Measurements from ENCODE around the gene MAP3K13.

Gene MAP3K13

GRCh38 chr3:185362850-185363661 is at the start of gene MAP3K13:
TSS of gene MAP3K13 (plus strand) at chr3:185363136. CDS start at chr3:185428582, 65,446 bp downstream.
- ATAC-seq, result peak; percentile 95
- peak within 1 kb of the TSS; percentile 40 for H3K27ac Mint-ChIP-seq

GRCh38 chr3:185313693-185314246 is 49.2 kb upstream of the MAP3K13 start:
- no peaks in the 10 kb centered on the region for H3K36me3 Mint-ChIP-seq
- no peak overlapping the region for H3K4me3 Mint-ChIP-seq
- H3K27ac Mint-ChIP-seq, result no peak overlapping the region
- no peaks in the 10 kb centered on the region for H3K4me1 Mint-ChIP-seq
- ATAC-seq (no peak), DNase-seq (ENCODE audit: low spot score in 2 of 2) (no peak)
- H3K9me3 Mint-ChIP-seq, result no peaks in the 10 kb centered on the region

More at GRCh38 chr3:185362850-185363661, at the start of gene MAP3K13:
- peaks cover 18% of the 10 kb centered on the region for H3K4me1 Mint-ChIP-seq
- no peaks in the 10 kb centered on the region for H3K9me3 Mint-ChIP-seq
- peak within 1 kb of the TSS; percentile 74 for H3K4me3 Mint-ChIP-seq
- H3K36me3 Mint-ChIP-seq, result no peaks in the 10 kb centered on the region
- peak in 1 of 2 donors; percentile 2 for DNase-seq (ENCODE audit: low spot score in 2 of 2)

- Mint-ChIP-seq H3K4me3 (no peak overlapping the region), H3K27ac (no peak overlapping the region), H3K9me3 (no peaks in the 10 kb centered on the region), H3K36me3 (no peaks in the 10 kb centered on the region), H3K4me1 (no peaks in the 10 kb centered on the region)
- DNase-seq (ENCODE audit: low spot score in 2 of 2), result no peak
- ATAC-seq, result no peak
These were observed 46.1 kb upstream of the MAP3K13 start for GRCh38 chr3:185316740-185317412.

GRCh38 chr3:185317674-185318073 is 45.3 kb upstream of the MAP3K13 start:
- H3K4me3 Mint-ChIP-seq, result no peak overlapping the region
- ATAC-seq (no peak), DNase-seq (ENCODE audit: low spot score in 2 of 2) (no peak)
- H3K27ac Mint-ChIP-seq, result no peak overlapping the region
- no peaks in the 10 kb centered on the region for H3K9me3 Mint-ChIP-seq
- H3K36me3 Mint-ChIP-seq, result no peaks in the 10 kb centered on the region
- H3K4me1 Mint-ChIP-seq, result no peaks in the 10 kb centered on the region

- Mint-ChIP-seq H3K27ac (no peak overlapping the region), H3K36me3 (no peaks in the 10 kb centered on the region), H3K4me1 (no peaks in the 10 kb centered on the region), H3K9me3 (no peaks in the 10 kb centered on the region), H3K4me3 (no peak overlapping the region)
- no peak for DNase-seq (ENCODE audit: low spot score in 2 of 2)
- ATAC-seq, result no peak
These were observed 44.8 kb upstream of the MAP3K13 start for GRCh38 chr3:185318141-185318540.

- H3K27ac Mint-ChIP-seq, result no peak overlapping the region
- no peaks in the 10 kb centered on the region for H3K9me3 Mint-ChIP-seq
- H3K4me3 Mint-ChIP-seq, result no peak overlapping the region
- no peak for DNase-seq (ENCODE audit: low spot score in 2 of 2)
- no peaks in the 10 kb centered on the region for H3K36me3 Mint-ChIP-seq
- no peak for ATAC-seq
- no peaks in the 10 kb centered on the region for H3K4me1 Mint-ChIP-seq
These were observed 43.1 kb upstream of the MAP3K13 start for GRCh38 chr3:185319801-185320200.

- no peaks in the 10 kb centered on the region for H3K9me3 Mint-ChIP-seq
- DNase-seq (ENCODE audit: low spot score in 2 of 2) (no peak), ATAC-seq (no peak)
- H3K27ac Mint-ChIP-seq, result no peak overlapping the region
- H3K4me3 Mint-ChIP-seq, result no peak overlapping the region
- H3K36me3 Mint-ChIP-seq, result no peaks in the 10 kb centered on the region
- no peaks in the 10 kb centered on the region for H3K4me1 Mint-ChIP-seq
These were observed 42.0 kb upstream of the MAP3K13 start for GRCh38 chr3:185320949-185321348.

- no peak for DNase-seq (ENCODE audit: low spot score in 2 of 2)
- Mint-ChIP-seq H3K4me3 (no peak overlapping the region), H3K9me3 (no peaks in the 10 kb centered on the region)
These were observed 40.7 kb upstream of the MAP3K13 start for GRCh38 chr3:185322101-185322719.

GRCh38 chr3:185325946-185326791 is 36.8 kb upstream of the MAP3K13 start:
- no peak overlapping the region for H3K27ac Mint-ChIP-seq
- H3K9me3 Mint-ChIP-seq, result no peaks in the 10 kb centered on the region
- ATAC-seq, result no peak
- H3K4me1 Mint-ChIP-seq, result no peaks in the 10 kb centered on the region
- no peak overlapping the region for H3K4me3 Mint-ChIP-seq
- no peak for DNase-seq (ENCODE audit: low spot score in 2 of 2)
- H3K36me3 Mint-ChIP-seq, result no peaks in the 10 kb centered on the region

More at GRCh38 chr3:185322101-185322719, 40.7 kb upstream of the MAP3K13 start:
- H3K36me3 Mint-ChIP-seq, result no peaks in the 10 kb centered on the region
- no peak overlapping the region for H3K27ac Mint-ChIP-seq
- H3K4me1 Mint-ChIP-seq, result no peaks in the 10 kb centered on the region
- no peak for ATAC-seq

GRCh38 chr3:185327062-185327461 is 35.9 kb upstream of the MAP3K13 start:
- H3K27ac Mint-ChIP-seq, result no peak overlapping the region
- H3K4me3 Mint-ChIP-seq, result no peak overlapping the region
- H3K36me3 Mint-ChIP-seq, result no peaks in the 10 kb centered on the region
- no peaks in the 10 kb centered on the region for H3K9me3 Mint-ChIP-seq
- no peaks in the 10 kb centered on the region for H3K4me1 Mint-ChIP-seq
- DNase-seq (ENCODE audit: low spot score in 2 of 2), result no peak
- ATAC-seq, result no peak

GRCh38 chr3:185328324-185329004 is 34.5 kb upstream of the MAP3K13 start:
- Mint-ChIP-seq H3K9me3 (no peaks in the 10 kb centered on the region), H3K4me3 (no peak overlapping the region), H3K36me3 (no peaks in the 10 kb centered on the region), H3K4me1 (no peaks in the 10 kb centered on the region), H3K27ac (no peak overlapping the region)
- no peak for ATAC-seq
- DNase-seq (ENCODE audit: low spot score in 2 of 2), result no peak

GRCh38 chr3:185330238-185330637 is 32.7 kb upstream of the MAP3K13 start:
- ATAC-seq (no peak), DNase-seq (ENCODE audit: low spot score in 2 of 2) (no peak)
- Mint-ChIP-seq H3K4me1 (no peaks in the 10 kb centered on the region), H3K27ac (no peak overlapping the region), H3K4me3 (no peak overlapping the region), H3K36me3 (no peaks in the 10 kb centered on the region), H3K9me3 (no peaks in the 10 kb centered on the region)

GRCh38 chr3:185330644-185331043 is 32.3 kb upstream of the MAP3K13 start:
- DNase-seq (ENCODE audit: low spot score in 2 of 2) (no peak), ATAC-seq (no peak)
- no peak overlapping the region for H3K27ac Mint-ChIP-seq
- peaks cover under 1% of the 10 kb centered on the region for H3K4me1 Mint-ChIP-seq
- H3K9me3 Mint-ChIP-seq, result no peaks in the 10 kb centered on the region
- no peaks in the 10 kb centered on the region for H3K36me3 Mint-ChIP-seq
- no peak overlapping the region for H3K4me3 Mint-ChIP-seq

- H3K27ac Mint-ChIP-seq, result no peak overlapping the region
- H3K36me3 Mint-ChIP-seq, result no peaks in the 10 kb centered on the region
- peaks cover 6% of the 10 kb centered on the region for H3K4me1 Mint-ChIP-seq
- no peak overlapping the region for H3K4me3 Mint-ChIP-seq
- ATAC-seq, result peak; percentile 79
- DNase-seq (ENCODE audit: low spot score in 2 of 2), result no peak
- no peaks in the 10 kb centered on the region for H3K9me3 Mint-ChIP-seq
These were observed 30.8 kb upstream of the MAP3K13 start for GRCh38 chr3:185332026-185332735.

Measured in stimulated activated effector memory CD8-positive, alpha-beta T cell treated with anti-CD3 and anti-CD28 coated beads, Interleukin-12 subunit alpha, Interleukin-12 subunit beta, amount 100 ng/mL, for 72 hours (primary cell).